Activated T-cell treated with anti-CD3 and anti-CD28 coated beads for 24 hours (primary cell): Measurements from ENCODE around the gene BRINP2.
"Not testable (repeated sequence)": the region's sequence is repeated elsewhere in the genome, so short reads cannot be mapped to it uniquely, and the experiment has no call there.

Source experiments
- DNase-seq: peaks from one replicate; pipeline ENCODE4 v3.0.0-alpha.2; 2020; ENCODE audit warnings: low read depth

The BRINP2 gene

DNA sequence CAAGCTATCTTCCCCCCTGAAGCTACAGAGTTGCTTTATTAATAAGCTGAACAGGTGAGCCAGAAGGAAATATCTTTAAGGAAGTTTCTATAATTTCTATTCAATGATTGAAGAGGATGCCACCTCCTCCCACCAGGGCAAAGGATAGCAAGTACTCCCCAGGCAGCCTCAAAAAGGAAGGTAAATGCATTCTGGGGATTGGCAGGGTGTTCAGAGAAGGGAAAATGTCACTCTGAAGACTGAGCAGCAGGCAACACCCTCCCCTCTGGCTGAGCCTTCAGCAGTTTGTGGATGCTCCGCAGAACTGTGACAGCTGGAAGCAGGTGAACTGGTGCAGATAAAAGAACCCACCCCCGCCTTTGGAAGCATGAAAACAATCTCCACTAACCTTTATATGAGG is 140.8 kb downstream of the BRINP2 start:
- DNase-seq = no peak

DNA sequence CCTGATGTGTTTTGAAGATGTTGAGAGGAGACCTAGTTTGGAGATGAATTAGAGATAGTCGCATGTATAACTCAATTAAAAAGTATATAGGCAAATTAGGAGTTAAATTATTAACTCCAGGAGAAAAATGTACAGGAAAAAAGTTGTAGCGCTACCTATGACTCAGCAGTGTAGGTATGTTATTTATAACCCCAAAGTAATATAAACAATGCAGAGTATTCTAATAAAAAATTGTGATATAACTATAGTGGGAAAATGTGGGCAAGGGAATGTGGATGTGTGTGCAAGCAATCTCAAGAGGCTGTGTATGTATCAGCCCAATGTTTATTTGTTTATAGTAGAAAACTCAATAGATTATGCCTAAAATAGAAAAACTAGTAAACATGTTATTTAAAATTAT is 144.5 kb downstream of the BRINP2 start:
- DNase-seq = no peak

DNA sequence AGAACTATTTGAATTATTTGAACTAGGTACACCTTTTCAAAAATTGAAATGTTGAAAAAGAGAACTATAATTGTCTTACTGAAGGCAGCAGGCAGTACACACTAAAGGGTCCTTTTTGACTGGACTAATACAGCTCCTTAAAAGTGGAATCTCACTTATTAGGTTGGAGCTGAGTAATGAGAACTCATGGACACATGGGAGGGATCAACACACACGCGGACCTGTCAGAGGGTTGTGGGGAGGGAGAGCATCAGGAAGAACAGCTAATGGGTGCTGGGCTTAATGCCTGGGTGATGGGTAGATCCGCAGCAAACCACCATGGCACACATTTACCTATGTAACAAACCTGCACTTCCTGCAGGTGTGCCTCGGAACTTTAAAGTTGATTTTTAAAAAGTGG is 145.0 kb downstream of the BRINP2 start:
- no peak for DNase-seq

DNA sequence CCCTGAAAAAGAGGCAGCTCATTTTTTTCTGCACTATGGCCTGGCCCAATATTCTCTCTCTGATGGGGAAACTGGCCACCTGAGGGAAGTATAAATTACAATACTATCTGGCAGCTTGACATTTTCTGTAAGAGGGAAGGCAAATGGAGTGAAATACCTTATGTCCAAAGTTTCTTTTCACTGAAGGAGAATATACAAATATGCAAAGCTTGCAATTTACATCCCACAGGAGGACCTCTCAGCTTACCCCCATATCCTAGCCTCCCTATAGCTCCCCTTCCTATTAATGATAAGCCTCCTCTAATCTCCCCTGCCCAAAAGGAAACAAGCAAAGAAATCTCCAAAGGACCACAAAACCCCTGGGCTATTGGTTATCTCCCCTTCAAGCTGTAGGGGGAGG is 150.7 kb downstream of the BRINP2 start:
- not testable (repeated sequence) for DNase-seq

DNA sequence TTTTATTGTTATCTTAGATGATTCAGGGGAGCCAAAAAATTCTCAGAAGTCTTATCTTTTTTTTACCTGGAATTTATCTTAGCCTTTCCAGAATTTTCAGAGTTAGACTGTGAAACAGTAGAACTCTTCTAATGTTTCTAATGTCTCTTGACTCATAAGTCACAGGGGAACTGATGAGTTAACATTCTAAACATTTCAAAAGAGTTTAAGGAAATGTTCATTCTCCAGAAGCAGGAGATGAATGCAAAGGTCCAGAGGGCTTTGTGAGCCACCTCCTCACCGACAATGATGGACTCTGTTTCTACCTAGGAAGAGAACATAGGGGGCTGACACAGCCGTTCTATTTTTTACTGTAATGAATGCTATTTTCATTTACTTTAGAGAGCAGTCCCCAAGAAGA is 157.5 kb downstream of the BRINP2 start:
- no peak for DNase-seq

DNA sequence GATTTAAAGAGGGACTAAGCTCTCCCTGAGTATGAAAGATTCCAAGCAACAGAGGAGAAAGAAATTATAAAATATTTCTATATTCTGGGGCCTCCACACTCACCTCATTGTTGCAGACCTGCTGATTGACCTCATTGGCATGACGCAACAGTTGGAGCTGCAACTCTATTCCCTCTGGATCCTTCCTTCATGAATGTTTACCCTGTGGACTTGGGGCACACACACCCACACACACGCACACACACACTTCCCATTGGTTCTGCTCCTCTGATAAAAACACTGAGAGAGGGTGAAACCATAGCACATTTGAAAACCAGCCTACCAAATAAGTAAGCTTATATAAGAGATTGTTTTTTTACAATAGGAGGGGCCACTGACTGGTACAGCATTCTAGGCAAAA is 159.1 kb downstream of the BRINP2 start:
- no peak for DNase-seq
